HepG2 (cell line): ENCODE data around the gene BRCA1. TPM values are rescaled to one million over a fixed set of nuclear protein-coding genes. Genes with fewer than 3 reads are reported as not detected.
A peak's percentile ranks its signal among the peaks of the same experiment; 100 is the strongest.

Experiments
- ARNTL ChIP-seq: sonication (generic); formaldehyde crosslinking; IDR thresholded peaks from 2 replicates; pipeline ENCODE4 v1.4.0; 2020; ENCODE audit warnings: mild to moderate bottlenecking, missing genetic modification reagents
- GATAD1 ChIP-seq: IDR thresholded peaks from 2 replicates; pipeline ENCODE4 v1.6.1; 2016; ENCODE audit warnings: missing genetic modification reagents, missing compliant biosample characterization
- HES4 ChIP-seq: sonication (generic); formaldehyde crosslinking; IDR thresholded peaks from 2 replicates; pipeline ENCODE4 v1.9.0; 2021; ENCODE audit warnings: mild to moderate bottlenecking, missing genetic modification reagents, borderline replicate concordance
- JARID2 ChIP-seq: sonication (generic); formaldehyde crosslinking; IDR thresholded peaks from 2 replicates; pipeline ENCODE4 v1.8.1; 2023; ENCODE audit warnings: missing genetic modification reagents, inconsistent platforms; ENCODE audit not compliant: insufficient replicate concordance
- JUN ChIP-seq: sonication (generic); formaldehyde crosslinking; IDR thresholded peaks from 2 replicates; pipeline ENCODE4 v1.4.0; 2020; ENCODE audit warnings: mild to moderate bottlenecking, missing genetic modification reagents
- MED1 ChIP-seq: sonication (generic); formaldehyde crosslinking; IDR thresholded peaks from 2 replicates; pipeline ENCODE4 v1.4.0; 2020; ENCODE audit warnings: missing genetic modification reagents
- NR1H2 ChIP-seq: sonication (generic); formaldehyde crosslinking; IDR thresholded peaks from 2 replicates; pipeline ENCODE4 v1.8.1; 2022; ENCODE audit warnings: low read depth, missing genetic modification reagents, borderline replicate concordance
- NR3C1 ChIP-seq: sonication (generic); formaldehyde crosslinking; IDR thresholded peaks from 2 replicates; pipeline ENCODE4 v1.4.0; 2020; ENCODE audit warnings: missing genetic modification reagents
- PTBP1 ChIP-seq: fragments of 200-400 bp; formaldehyde crosslinking; IDR thresholded peaks from 2 replicates; pipeline ENCODE4 v1.6.1; 2018; ENCODE audit warnings: low read length, low read depth; ENCODE audit not compliant: poor library complexity, severe bottlenecking
- SAP130 ChIP-seq: IDR thresholded peaks from 2 replicates; pipeline ENCODE4 v1.6.1; 2016; ENCODE audit warnings: low read depth
- SP4 ChIP-seq: sonication (generic); formaldehyde crosslinking; IDR thresholded peaks from 2 replicates; pipeline ENCODE4 v1.8.1; 2023; ENCODE audit warnings: mild to moderate bottlenecking, missing genetic modification reagents
- ZBTB3 ChIP-seq: sonication (generic); formaldehyde crosslinking; IDR thresholded peaks from 2 replicates; pipeline ENCODE4 v1.4.0; 2020; ENCODE audit warnings: low read depth, mild to moderate bottlenecking, moderate library complexity, missing genetic modification reagents, borderline replicate concordance
- ZNF329 ChIP-seq: sonication (generic); formaldehyde crosslinking; IDR thresholded peaks from 2 replicates; pipeline ENCODE4 v1.9.0; 2021; ENCODE audit warnings: low read depth, mild to moderate bottlenecking, missing genetic modification reagents
- ZNF564 ChIP-seq: sonication (generic); formaldehyde crosslinking; IDR thresholded peaks from 2 replicates; pipeline ENCODE4 v1.8.1; 2023; ENCODE audit warnings: mild to moderate bottlenecking, missing genetic modification reagents
- polyA plus RNA-seq, 8 experiments: library from polyadenylated mRNA; depleted of rRNA in 3 of 8; stranded (reverse) in 7 of 8; unstranded in 1 of 8; fragments of >200 nt; fragmentation: Illumina TruSeq in 4 of 8; extraction: Trizol in 4 of 8; gene quantifications; 2 replicates each; pipeline versions ENCODE4 v1.2.1 to v1.2.3, GENCODE V29; 2011 to 2016; ENCODE audit warnings: low read depth in 4 of 8, missing spikeins in 1 of 8, mixed read lengths in 1 of 8; ENCODE audit not compliant: insufficient read depth in 1 of 8
- total RNA-seq, 5 experiments: library from RNA; depleted of rRNA; stranded (reverse); fragments of >200 nt; fragmentation: Illumina TruSeq; extraction: Trizol; gene quantifications; 2 replicates each; pipeline ENCODE4 v1.2.3, GENCODE V29; 2016; ENCODE audit warnings: low read depth in 1 of 5
- TF ChIP-seq, protein P1 (sequence below): sonication (generic); formaldehyde crosslinking; IDR thresholded peaks from 2 replicates; pipeline ENCODE4 v1.4.0; 2020; ENCODE audit warnings: missing genetic modification reagents, borderline replicate concordance
- TF ChIP-seq, protein P2 (sequence below): IDR thresholded peaks from 2 replicates; pipeline ENCODE4 v1.6.1; 2016
- TF ChIP-seq, protein P3 (sequence below): sonication (generic); formaldehyde crosslinking; IDR thresholded peaks from 2 replicates; pipeline ENCODE4 v1.5.0; 2020; ENCODE audit warnings: mild to moderate bottlenecking, missing genetic modification reagents
- TF ChIP-seq, protein P4 (sequence below): sonication (generic); formaldehyde crosslinking; IDR thresholded peaks from 2 replicates; pipeline ENCODE4 v1.8.0; 2022; ENCODE audit warnings: missing genetic modification reagents, mild to moderate bottlenecking, borderline replicate concordance
- TF ChIP-seq, protein P5 (sequence below): sonication (generic); formaldehyde crosslinking; IDR thresholded peaks from 2 replicates; pipeline ENCODE4 v1.5.0; 2020; ENCODE audit warnings: mild to moderate bottlenecking, missing genetic modification reagents, moderate library complexity

Gene BRCA1
- total and polyA plus RNA-seq, 2 of the 13 experiments (the other 11 are each of a cell fraction or from before 2014, with no cell fraction given) = 13.3 to 37.5 TPM

DNA sequence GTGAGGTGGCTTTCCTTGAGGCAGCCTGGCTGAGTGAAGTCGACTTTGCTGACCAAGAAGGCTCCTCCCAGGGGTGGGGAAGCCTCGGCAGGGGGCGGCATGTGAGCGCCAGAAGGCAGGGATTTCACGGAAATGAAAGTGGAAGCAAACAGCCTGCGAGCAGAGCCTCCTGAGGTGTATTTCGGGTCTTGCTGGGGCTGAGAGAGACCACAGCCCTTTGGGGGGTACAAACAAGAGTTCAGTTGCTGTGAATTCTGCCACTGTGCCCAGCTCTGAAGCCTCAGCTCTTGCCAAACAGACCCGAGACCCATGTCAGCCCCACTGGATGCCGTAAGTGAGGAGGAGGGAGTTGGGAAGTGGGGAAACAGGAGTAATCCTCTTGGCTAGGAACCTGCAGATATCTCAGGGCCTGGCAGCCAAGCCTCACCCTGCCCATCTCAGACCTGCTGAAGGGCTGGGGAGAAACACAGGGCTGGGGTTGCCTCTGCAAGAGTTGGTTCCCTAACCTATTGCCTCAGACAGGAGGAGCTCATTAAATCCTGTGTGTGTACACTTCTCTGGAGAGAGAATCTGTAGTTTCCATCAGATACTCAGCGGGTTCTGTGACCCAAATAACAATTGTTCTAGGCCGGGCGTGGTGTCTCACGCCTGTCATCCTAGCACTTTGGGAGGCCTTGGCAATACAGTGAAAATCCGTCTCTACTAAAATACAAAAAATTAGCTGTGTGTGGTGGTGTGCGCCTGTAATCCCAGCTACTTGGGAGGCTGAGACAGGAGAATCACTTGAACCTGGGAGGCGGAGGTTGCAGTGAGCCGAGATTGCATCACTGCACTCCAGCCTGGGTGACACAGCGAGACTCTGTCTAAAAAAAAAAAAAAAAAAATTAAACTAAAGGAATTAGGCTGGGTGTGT is 118.3 kb downstream of the BRCA1 start, which contains the start of gene IFI35 (continued):
- TF ChIP-seq SP4 (CRISPR knock-in tag) = peak; percentile 77; the same call in 1 of the 2 replicates
- TF ChIP-seq ZNF564 (CRISPR knock-in tag) = peak; percentile 63; the same call in 1 of the 2 replicates
- no peak for TF ChIP-seq JUN (CRISPR knock-in tag)
- no peak for TF ChIP-seq NR1H2 (CRISPR knock-in tag)
- no peak for TF ChIP-seq ZNF329 (CRISPR knock-in tag)
- TF ChIP-seq, protein P1, sequence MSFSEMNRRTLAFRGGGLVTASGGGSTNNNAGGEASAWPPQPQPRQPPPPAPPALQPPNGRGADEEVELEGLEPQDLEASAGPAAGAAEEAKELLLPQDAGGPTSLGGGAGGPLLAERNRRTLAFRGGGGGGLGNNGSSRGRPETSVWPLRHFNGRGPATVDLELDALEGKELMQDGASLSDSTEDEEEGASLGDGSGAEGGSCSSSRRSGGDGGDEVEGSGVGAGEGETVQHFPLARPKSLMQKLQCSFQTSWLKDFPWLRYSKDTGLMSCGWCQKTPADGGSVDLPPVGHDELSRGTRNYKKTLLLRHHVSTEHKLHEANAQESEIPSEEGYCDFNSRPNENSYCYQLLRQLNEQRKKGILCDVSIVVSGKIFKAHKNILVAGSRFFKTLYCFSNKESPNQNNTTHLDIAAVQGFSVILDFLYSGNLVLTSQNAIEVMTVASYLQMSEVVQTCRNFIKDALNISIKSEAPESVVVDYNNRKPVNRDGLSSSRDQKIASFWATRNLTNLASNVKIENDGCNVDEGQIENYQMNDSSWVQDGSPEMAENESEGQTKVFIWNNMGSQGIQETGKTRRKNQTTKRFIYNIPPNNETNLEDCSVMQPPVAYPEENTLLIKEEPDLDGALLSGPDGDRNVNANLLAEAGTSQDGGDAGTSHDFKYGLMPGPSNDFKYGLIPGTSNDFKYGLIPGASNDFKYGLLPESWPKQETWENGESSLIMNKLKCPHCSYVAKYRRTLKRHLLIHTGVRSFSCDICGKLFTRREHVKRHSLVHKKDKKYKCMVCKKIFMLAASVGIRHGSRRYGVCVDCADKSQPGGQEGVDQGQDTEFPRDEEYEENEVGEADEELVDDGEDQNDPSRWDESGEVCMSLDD (CRISPR knock-in tag) = no peak
- TF ChIP-seq ARNTL = peak; percentile 43; the same call in 1 of the 2 replicates
- peak; percentile 34 for TF ChIP-seq GATAD1 (CRISPR knock-in tag)
- TF ChIP-seq MED1 (CRISPR knock-in tag) = peak; percentile 74; the same call in 1 of the 2 replicates
- TF ChIP-seq JARID2 (CRISPR knock-in tag) = no peak
- TF ChIP-seq, protein P2, sequence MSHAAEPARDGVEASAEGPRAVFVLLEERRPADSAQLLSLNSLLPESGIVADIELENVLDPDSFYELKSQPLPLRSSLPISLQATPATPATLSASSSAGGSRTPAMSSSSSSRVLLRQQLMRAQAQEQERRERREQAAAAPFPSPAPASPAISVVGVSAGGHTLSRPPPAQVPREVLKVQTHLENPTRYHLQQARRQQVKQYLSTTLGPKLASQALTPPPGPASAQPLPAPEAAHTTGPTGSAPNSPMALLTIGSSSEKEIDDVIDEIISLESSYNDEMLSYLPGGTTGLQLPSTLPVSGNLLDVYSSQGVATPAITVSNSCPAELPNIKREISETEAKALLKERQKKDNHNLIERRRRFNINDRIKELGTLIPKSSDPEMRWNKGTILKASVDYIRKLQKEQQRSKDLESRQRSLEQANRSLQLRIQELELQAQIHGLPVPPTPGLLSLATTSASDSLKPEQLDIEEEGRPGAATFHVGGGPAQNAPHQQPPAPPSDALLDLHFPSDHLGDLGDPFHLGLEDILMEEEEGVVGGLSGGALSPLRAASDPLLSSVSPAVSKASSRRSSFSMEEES (CRISPR knock-in tag) = no peak
- TF ChIP-seq, protein P3, sequence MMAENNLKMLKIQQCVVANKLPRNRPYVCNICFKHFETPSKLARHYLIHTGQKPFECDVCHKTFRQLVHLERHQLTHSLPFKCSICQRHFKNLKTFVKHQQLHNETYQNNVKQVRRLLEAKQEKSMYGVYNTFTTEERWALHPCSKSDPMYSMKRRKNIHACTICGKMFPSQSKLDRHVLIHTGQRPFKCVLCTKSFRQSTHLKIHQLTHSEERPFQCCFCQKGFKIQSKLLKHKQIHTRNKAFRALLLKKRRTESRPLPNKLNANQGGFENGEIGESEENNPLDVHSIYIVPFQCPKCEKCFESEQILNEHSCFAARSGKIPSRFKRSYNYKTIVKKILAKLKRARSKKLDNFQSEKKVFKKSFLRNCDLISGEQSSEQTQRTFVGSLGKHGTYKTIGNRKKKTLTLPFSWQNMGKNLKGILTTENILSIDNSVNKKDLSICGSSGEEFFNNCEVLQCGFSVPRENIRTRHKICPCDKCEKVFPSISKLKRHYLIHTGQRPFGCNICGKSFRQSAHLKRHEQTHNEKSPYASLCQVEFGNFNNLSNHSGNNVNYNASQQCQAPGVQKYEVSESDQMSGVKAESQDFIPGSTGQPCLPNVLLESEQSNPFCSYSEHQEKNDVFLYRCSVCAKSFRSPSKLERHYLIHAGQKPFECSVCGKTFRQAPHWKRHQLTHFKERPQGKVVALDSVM = peak; percentile 89
- TF ChIP-seq ZBTB3 (CRISPR knock-in tag) = no peak
- TF ChIP-seq HES4 (CRISPR knock-in tag) = no peak
- peak; percentile 81 for TF ChIP-seq SAP130 (CRISPR knock-in tag)
- TF ChIP-seq, protein P4, sequence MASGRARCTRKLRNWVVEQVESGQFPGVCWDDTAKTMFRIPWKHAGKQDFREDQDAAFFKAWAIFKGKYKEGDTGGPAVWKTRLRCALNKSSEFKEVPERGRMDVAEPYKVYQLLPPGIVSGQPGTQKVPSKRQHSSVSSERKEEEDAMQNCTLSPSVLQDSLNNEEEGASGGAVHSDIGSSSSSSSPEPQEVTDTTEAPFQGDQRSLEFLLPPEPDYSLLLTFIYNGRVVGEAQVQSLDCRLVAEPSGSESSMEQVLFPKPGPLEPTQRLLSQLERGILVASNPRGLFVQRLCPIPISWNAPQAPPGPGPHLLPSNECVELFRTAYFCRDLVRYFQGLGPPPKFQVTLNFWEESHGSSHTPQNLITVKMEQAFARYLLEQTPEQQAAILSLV = no peak; the same call in none of the 2 replicates
- no peak for TF ChIP-seq NR3C1 (CRISPR knock-in tag)
- no peak for TF ChIP-seq PTBP1
- TF ChIP-seq, protein P5, sequence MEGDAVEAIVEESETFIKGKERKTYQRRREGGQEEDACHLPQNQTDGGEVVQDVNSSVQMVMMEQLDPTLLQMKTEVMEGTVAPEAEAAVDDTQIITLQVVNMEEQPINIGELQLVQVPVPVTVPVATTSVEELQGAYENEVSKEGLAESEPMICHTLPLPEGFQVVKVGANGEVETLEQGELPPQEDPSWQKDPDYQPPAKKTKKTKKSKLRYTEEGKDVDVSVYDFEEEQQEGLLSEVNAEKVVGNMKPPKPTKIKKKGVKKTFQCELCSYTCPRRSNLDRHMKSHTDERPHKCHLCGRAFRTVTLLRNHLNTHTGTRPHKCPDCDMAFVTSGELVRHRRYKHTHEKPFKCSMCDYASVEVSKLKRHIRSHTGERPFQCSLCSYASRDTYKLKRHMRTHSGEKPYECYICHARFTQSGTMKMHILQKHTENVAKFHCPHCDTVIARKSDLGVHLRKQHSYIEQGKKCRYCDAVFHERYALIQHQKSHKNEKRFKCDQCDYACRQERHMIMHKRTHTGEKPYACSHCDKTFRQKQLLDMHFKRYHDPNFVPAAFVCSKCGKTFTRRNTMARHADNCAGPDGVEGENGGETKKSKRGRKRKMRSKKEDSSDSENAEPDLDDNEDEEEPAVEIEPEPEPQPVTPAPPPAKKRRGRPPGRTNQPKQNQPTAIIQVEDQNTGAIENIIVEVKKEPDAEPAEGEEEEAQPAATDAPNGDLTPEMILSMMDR (CRISPR knock-in tag) = peak; percentile 97
